HG02759 (cell line): ENCODE results near the gene SRM.
"Not testable (repeated sequence)": the region's sequence is repeated elsewhere in the genome, so short reads cannot be mapped to it uniquely, and the experiment has no call there.

Experiments
- ATAC-seq: cut with Tn5 transposase; IDR thresholded peaks from one replicate; pipeline ENCODE4 v1.9.1; 2021; ENCODE audit warnings: mild to moderate bottlenecking, moderate library complexity; ENCODE audit not compliant: unreplicated experiment

The SRM gene

GRCh38 chr1:11023201-11023600 is 36.6 kb downstream of the SRM start:
- no peak for ATAC-seq

- no peak for ATAC-seq
These were observed 39.8 kb downstream of the SRM start for GRCh38 chr1:11019971-11020370.

- not testable (repeated sequence) for ATAC-seq
These were observed 40.5 kb downstream of the SRM start for GRCh38 chr1:11019358-11019757.

- ATAC-seq: no peak
These were observed 46.7 kb downstream of the SRM start for GRCh38 chr1:11013160-11013531.

GRCh38 chr1:11012260-11013159 is 47.3 kb downstream of the SRM start, which contains the start of gene TARDBP:
Gene TARDBP, plus strand, starts transcription at chr1:11012654. Its CDS starts 1,074 bp downstream, at chr1:11013728.
- ATAC-seq: peak; percentile 88
